ENCODE data around the gene GRIN2C. TPM values are rescaled to one million over a fixed set of nuclear protein-coding genes. Genes with fewer than 3 reads are reported as not detected.

GRIN2C gene
- total RNA-seq, 1 donor from 2014 or later = 0.57 TPM

- no peak overlapping the region for H3K4me3 Mint-ChIP-seq (ENCODE audit: low read depth)
- DNase-seq (ENCODE audit: low spot score, unreplicated experiment) = no peak
- no peaks in the 10 kb centered on the region for H3K9me3 Mint-ChIP-seq (ENCODE audit: low read depth)
- no peak overlapping the region for H3K27ac Mint-ChIP-seq
- no peaks in the 10 kb centered on the region for H3K4me1 Mint-ChIP-seq (ENCODE audit: low read depth)
- no peaks in the 10 kb centered on the region for H3K27me3 Mint-ChIP-seq
- TF ChIP-seq, protein P1, sequence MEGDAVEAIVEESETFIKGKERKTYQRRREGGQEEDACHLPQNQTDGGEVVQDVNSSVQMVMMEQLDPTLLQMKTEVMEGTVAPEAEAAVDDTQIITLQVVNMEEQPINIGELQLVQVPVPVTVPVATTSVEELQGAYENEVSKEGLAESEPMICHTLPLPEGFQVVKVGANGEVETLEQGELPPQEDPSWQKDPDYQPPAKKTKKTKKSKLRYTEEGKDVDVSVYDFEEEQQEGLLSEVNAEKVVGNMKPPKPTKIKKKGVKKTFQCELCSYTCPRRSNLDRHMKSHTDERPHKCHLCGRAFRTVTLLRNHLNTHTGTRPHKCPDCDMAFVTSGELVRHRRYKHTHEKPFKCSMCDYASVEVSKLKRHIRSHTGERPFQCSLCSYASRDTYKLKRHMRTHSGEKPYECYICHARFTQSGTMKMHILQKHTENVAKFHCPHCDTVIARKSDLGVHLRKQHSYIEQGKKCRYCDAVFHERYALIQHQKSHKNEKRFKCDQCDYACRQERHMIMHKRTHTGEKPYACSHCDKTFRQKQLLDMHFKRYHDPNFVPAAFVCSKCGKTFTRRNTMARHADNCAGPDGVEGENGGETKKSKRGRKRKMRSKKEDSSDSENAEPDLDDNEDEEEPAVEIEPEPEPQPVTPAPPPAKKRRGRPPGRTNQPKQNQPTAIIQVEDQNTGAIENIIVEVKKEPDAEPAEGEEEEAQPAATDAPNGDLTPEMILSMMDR (IDR thresholded peaks at IDR 0.05; ENCODE audit: unreplicated experiment) = no peak
- H3K36me3 Mint-ChIP-seq (ENCODE audit: insufficient read depth) = peaks cover 14% of the 10 kb centered on the region
These were observed 63.5 kb downstream of the GRIN2C start for GRCh38 chr17:74796211-74796610.

DNA sequence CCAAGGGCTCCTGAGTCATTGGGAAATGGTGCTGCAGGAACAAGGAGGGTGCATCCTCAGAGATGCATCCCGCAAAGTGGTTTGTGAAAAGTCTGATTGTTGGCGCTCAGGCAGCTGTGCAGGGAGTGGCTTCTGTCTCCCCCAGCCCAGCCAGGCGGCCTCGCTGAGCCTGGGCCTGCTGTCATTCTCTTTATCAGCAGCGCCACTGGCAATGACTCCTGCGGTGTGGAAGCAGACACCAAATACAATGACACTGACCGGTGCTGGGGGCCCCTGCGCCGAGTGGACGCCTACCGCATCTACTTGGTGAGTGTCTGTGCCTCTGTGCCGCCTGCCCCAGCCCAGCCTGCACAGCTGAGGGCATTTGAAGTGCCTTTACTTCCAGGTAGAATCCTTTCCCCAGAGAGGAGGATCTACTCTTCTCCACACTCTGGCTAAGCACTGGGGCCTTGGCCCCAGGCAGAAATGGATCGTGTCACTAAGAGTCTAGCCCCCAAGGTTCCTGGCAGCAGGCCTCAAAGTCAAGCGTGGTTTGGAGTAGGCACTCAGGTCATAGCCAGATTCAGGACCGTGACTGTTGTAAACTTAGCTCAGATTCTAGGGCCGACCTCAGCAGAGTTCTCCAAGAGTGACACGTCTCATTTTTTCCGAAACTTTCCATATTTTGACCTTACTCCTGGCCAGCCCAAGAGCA, 64.2 kb downstream of the GRIN2C start:
- H3K4me1 Mint-ChIP-seq (ENCODE audit: low read depth) = no peaks in the 10 kb centered on the region
- H3K27ac Mint-ChIP-seq = no peak overlapping the region
- no peak for DNase-seq (ENCODE audit: low spot score, unreplicated experiment)
- no peaks in the 10 kb centered on the region for H3K9me3 Mint-ChIP-seq (ENCODE audit: low read depth)
- no peak overlapping the region for H3K4me3 Mint-ChIP-seq (ENCODE audit: low read depth)
- H3K27me3 Mint-ChIP-seq = no peaks in the 10 kb centered on the region
- H3K36me3 Mint-ChIP-seq (ENCODE audit: insufficient read depth) = peaks cover 14% of the 10 kb centered on the region
- TF ChIP-seq, protein P1 (IDR thresholded peaks at IDR 0.05; ENCODE audit: unreplicated experiment) = no peak

GRCh38 chr17:74792586-74793105, 67.0 kb downstream of the GRIN2C start:
- Mint-ChIP-seq H3K4me1 (ENCODE audit: low read depth) (no peaks in the 10 kb centered on the region), H3K9me3 (ENCODE audit: low read depth) (no peaks in the 10 kb centered on the region), H3K36me3 (ENCODE audit: insufficient read depth) (peaks cover 12% of the 10 kb centered on the region), H3K27me3 (no peaks in the 10 kb centered on the region), H3K4me3 (ENCODE audit: low read depth) (no peak overlapping the region), H3K27ac (no peak overlapping the region)
- TF ChIP-seq, protein P1 (IDR thresholded peaks at IDR 0.05; ENCODE audit: unreplicated experiment) = no peak
- DNase-seq (ENCODE audit: low spot score, unreplicated experiment) = no peak

Other genes starting within 250 kb of the GRIN2C start
- not detected in 2 replicates for gene CD300E, start 236.1 kb downstream of the GRIN2C start, total RNA-seq
- gene CD300LF, start 147.0 kb downstream of the GRIN2C start, total RNA-seq = not detected in 2 replicates
- 3.2 TPM in 2 replicates for gene RAB37, start 122.6 kb downstream of the GRIN2C start, total RNA-seq
- 135 and 143 TPM in 2 replicates for gene NHERF1, start 111.3 kb downstream of the GRIN2C start, total RNA-seq
- 59.6 and 60.2 TPM in 2 replicates for gene NAT9, start 83.5 kb downstream of the GRIN2C start, total RNA-seq
- 16.9 and 18.2 TPM in 2 replicates for gene FDXR, start 13.1 kb upstream of the GRIN2C start, total RNA-seq
- 0.14 and 0.42 TPM in 2 replicates for gene FADS6, start 33.7 kb upstream of the GRIN2C start, total RNA-seq
- gene USH1G, start 63.4 kb upstream of the GRIN2C start, total RNA-seq = 0.18 and 0.19 TPM in 2 replicates
- not detected in 2 replicates for gene OTOP2, start 64.4 kb upstream of the GRIN2C start, total RNA-seq
- gene OTOP3, start 76.0 kb upstream of the GRIN2C start, total RNA-seq = 0.57 and 0.67 TPM in 2 replicates
- gene HID1, start 112.9 kb upstream of the GRIN2C start, total RNA-seq = 94.2 and 101 TPM in 2 replicates
- gene CDR2L, start 127.7 kb upstream of the GRIN2C start, total RNA-seq = 17.2 and 17.8 TPM in 2 replicates
- gene MRPL58, start 152.8 kb upstream of the GRIN2C start, total RNA-seq = 26.5 and 26.8 TPM in 2 replicates
- 160 and 163 TPM in 2 replicates for gene ATP5PD, start 187.1 kb upstream of the GRIN2C start, total RNA-seq
- 24.9 and 27.1 TPM in 2 replicates for gene KCTD2, start 187.3 kb upstream of the GRIN2C start, total RNA-seq
- 16.0 and 16.9 TPM in 2 replicates for gene SLC16A5, start 228.1 kb upstream of the GRIN2C start, total RNA-seq

All from progenitor cell of endocrine pancreas (in vitro differentiated cells).